Measurements from ENCODE around the gene SMARCAD1. TPM values are rescaled to one million over a fixed set of nuclear protein-coding genes. Genes with fewer than 3 reads are reported as not detected.

The SMARCAD1 gene
- total and polyA plus RNA-seq, 2 experiments from 2014 or later = 14.1 to 26.3 TPM

GRCh38 chr4:94175553-94176261, 32.0 kb upstream of the SMARCAD1 start:
- in situ Hi-C loops (cut with MboI) = no loop called here
- no peak overlapping the region for H3K4me2 ChIP-seq (ENCODE audit: unreplicated experiment)
- no peak overlapping the region for H3K27ac ChIP-seq

GRCh38 chr4:94177822-94178221, 29.8 kb upstream of the SMARCAD1 start:
- Histone ChIP-seq H3K27ac (no peak overlapping the region), H3K9me2 (ENCODE audit: insufficient read depth) (no peaks in the 10 kb centered on the region), H2AFZ (no peak overlapping the region), H3K79me2 (ENCODE audit: insufficient read depth) (no peaks in the 10 kb centered on the region), H3F3A (ENCODE audit: insufficient read depth) (no peaks in the 10 kb centered on the region), H3K9ac (no peak overlapping the region), H3K36me3 (ENCODE audit: low read depth) (no peaks in the 10 kb centered on the region), H3K4me2 (ENCODE audit: unreplicated experiment) (no peak overlapping the region), H4K20me1 (ENCODE audit: insufficient read depth) (no peaks in the 10 kb centered on the region), H3K4me3 (no peak overlapping the region), H3K4me1 (ENCODE audit: insufficient read depth) (no peaks in the 10 kb centered on the region), H3K9me3 (ENCODE audit: low read depth) (no peaks in the 10 kb centered on the region), H3K27me3 (replicated peaks; ENCODE audit: insufficient read depth) (no peaks in the 10 kb centered on the region; the same call in 1 of the 2 replicates)
- 31 to 46% methylated on average over 2 of the region's 2 CpGs for WGBS, 2 experiments (ENCODE audit: low coverage in 1 of 2, low lambda C conversion rate in 2 of 2, missing lambda C conversion rate in 2 of 2)
- no peak for DNase-seq
- TF ChIP-seq EZH2 (IDR thresholded peaks at IDR 0.05; ENCODE audit: insufficient read depth, poor library complexity, severe bottlenecking) (no peak), EZH2phosphoT487 (IDR thresholded peaks at IDR 0.05; ENCODE audit: insufficient read depth, low read depth) (no peak)
- in situ Hi-C loops (cut with MboI) = no loop called here

More at GRCh38 chr4:94175553-94176261, 32.0 kb upstream of the SMARCAD1 start:
- Histone ChIP-seq H4K20me1 (ENCODE audit: insufficient read depth) (no peaks in the 10 kb centered on the region), H3K9me3 (ENCODE audit: low read depth) (no peaks in the 10 kb centered on the region), H3K9me2 (ENCODE audit: insufficient read depth) (no peaks in the 10 kb centered on the region), H2AFZ (no peak overlapping the region), H3K9ac (no peak overlapping the region), H3K79me2 (ENCODE audit: insufficient read depth) (no peaks in the 10 kb centered on the region), H3K27me3 (replicated peaks; ENCODE audit: insufficient read depth) (no peaks in the 10 kb centered on the region), H3K4me1 (ENCODE audit: insufficient read depth) (no peaks in the 10 kb centered on the region), H3K36me3 (ENCODE audit: low read depth) (no peaks in the 10 kb centered on the region), H3K4me3 (no peak overlapping the region), H3F3A (ENCODE audit: insufficient read depth) (no peaks in the 10 kb centered on the region)
- DNase-seq = no peak
- WGBS, 2 experiments (ENCODE audit: low coverage in 1 of 2, low lambda C conversion rate in 2 of 2, missing lambda C conversion rate in 2 of 2) = 15 to 24% methylated on average over 6 of the region's 6 CpGs
- TF ChIP-seq EZH2 (IDR thresholded peaks at IDR 0.05; ENCODE audit: insufficient read depth, poor library complexity, severe bottlenecking) (no peak), EZH2phosphoT487 (IDR thresholded peaks at IDR 0.05; ENCODE audit: insufficient read depth, low read depth) (no peak)

GRCh38 chr4:94181815-94182214, 25.9 kb upstream of the SMARCAD1 start:
- TF ChIP-seq EZH2phosphoT487 (IDR thresholded peaks at IDR 0.05; ENCODE audit: insufficient read depth, low read depth) (no peak), EZH2 (IDR thresholded peaks at IDR 0.05; ENCODE audit: insufficient read depth, poor library complexity, severe bottlenecking) (no peak)
- in situ Hi-C loops (cut with MboI) = no loop called here
- H2AFZ ChIP-seq = no peak overlapping the region

GRCh38 chr4:94202769-94203168, 4.9 kb upstream of the SMARCAD1 start:
- Histone ChIP-seq H3F3A (ENCODE audit: insufficient read depth) (no peaks in the 10 kb centered on the region), H3K4me1 (ENCODE audit: insufficient read depth) (no peaks in the 10 kb centered on the region), H3K9me3 (ENCODE audit: low read depth) (no peaks in the 10 kb centered on the region), H4K20me1 (ENCODE audit: insufficient read depth) (no peaks in the 10 kb centered on the region; the same call in 1 of the 2 replicates), H3K27ac (no peak overlapping the region), H3K79me2 (ENCODE audit: insufficient read depth) (peaks cover 2% of the 10 kb centered on the region), H3K9ac (no peak overlapping the region), H3K27me3 (replicated peaks; ENCODE audit: insufficient read depth) (peaks cover 4% of the 10 kb centered on the region; the same call in 1 of the 2 replicates), H3K36me3 (ENCODE audit: low read depth) (no peaks in the 10 kb centered on the region), H3K4me2 (ENCODE audit: unreplicated experiment) (no peak overlapping the region), H2AFZ (no peak overlapping the region), H3K4me3 (no peak overlapping the region), H3K9me2 (ENCODE audit: insufficient read depth) (no peaks in the 10 kb centered on the region)
- 21 to 25% methylated on average over 3 of the region's 3 CpGs for WGBS, 2 experiments (ENCODE audit: low coverage in 1 of 2, low lambda C conversion rate in 2 of 2, missing lambda C conversion rate in 2 of 2)
- DNase-seq = no peak
- in situ Hi-C loops (cut with MboI) = no loop called here
- no peak for TF ChIP-seq EZH2 (IDR thresholded peaks at IDR 0.05; ENCODE audit: insufficient read depth, poor library complexity, severe bottlenecking)
- no peak for TF ChIP-seq EZH2phosphoT487 (IDR thresholded peaks at IDR 0.05; ENCODE audit: insufficient read depth, low read depth)

More at GRCh38 chr4:94181815-94182214, 25.9 kb upstream of the SMARCAD1 start:
- Histone ChIP-seq H3K9me2 (ENCODE audit: insufficient read depth) (no peaks in the 10 kb centered on the region), H3K4me1 (ENCODE audit: insufficient read depth) (no peaks in the 10 kb centered on the region), H3K79me2 (ENCODE audit: insufficient read depth) (no peaks in the 10 kb centered on the region), H3F3A (ENCODE audit: insufficient read depth) (no peaks in the 10 kb centered on the region), H3K9me3 (ENCODE audit: low read depth) (no peaks in the 10 kb centered on the region), H4K20me1 (ENCODE audit: insufficient read depth) (no peaks in the 10 kb centered on the region), H3K27ac (no peak overlapping the region), H3K4me3 (no peak overlapping the region), H3K4me2 (ENCODE audit: unreplicated experiment) (no peak overlapping the region), H3K27me3 (replicated peaks; ENCODE audit: insufficient read depth) (no peaks in the 10 kb centered on the region; the same call in 1 of the 2 replicates), H3K36me3 (ENCODE audit: low read depth) (no peaks in the 10 kb centered on the region), H3K9ac (no peak overlapping the region)
- WGBS, 2 experiments (ENCODE audit: low coverage in 1 of 2, low lambda C conversion rate in 2 of 2, missing lambda C conversion rate in 2 of 2) = 0% methylated on average over 1 of the region's 1 CpG
- DNase-seq = no peak
